GM21576 (cell line): ENCODE measurements around the gene SHC4.
A peak's percentile ranks its signal among the peaks of the same experiment; 100 is the strongest.
"Not testable (repeated sequence)": the region's sequence is repeated elsewhere in the genome, so short reads cannot be mapped to it uniquely, and the experiment has no call there.

ENCODE experiments used
- ATAC-seq: cut with Tn5 transposase; IDR thresholded peaks from one replicate; pipeline ENCODE4 v1.9.1; 2021; ENCODE audit warnings: mild to moderate bottlenecking, moderate library complexity; ENCODE audit not compliant: unreplicated experiment

The SHC4 gene

GRCh38 chr15:48802867-48803266, 160.9 kb downstream of the SHC4 start:
- no peak for ATAC-seq

- ATAC-seq: no peak
These were observed 161.5 kb downstream of the SHC4 start for GRCh38 chr15:48802257-48802656.

GRCh38 chr15:48800811-48801455, 162.8 kb downstream of the SHC4 start:
- ATAC-seq: no peak

- ATAC-seq: no peak
These were observed 163.5 kb downstream of the SHC4 start for GRCh38 chr15:48800245-48800644.

GRCh38 chr15:48798319-48798718, 165.4 kb downstream of the SHC4 start:
- ATAC-seq: no peak

GRCh38 chr15:48796930-48797329, 166.8 kb downstream of the SHC4 start:
- no peak for ATAC-seq

- ATAC-seq: no peak
These were observed 167.2 kb downstream of the SHC4 start for GRCh38 chr15:48796521-48796920.

GRCh38 chr15:48795901-48796300, 167.8 kb downstream of the SHC4 start:
- ATAC-seq: no peak

- peak; percentile 92 for ATAC-seq
These were observed 169.0 kb downstream of the SHC4 start for GRCh38 chr15:48794697-48795134.

- no peak for ATAC-seq
These were observed 171.3 kb downstream of the SHC4 start for GRCh38 chr15:48792408-48792807.

- not testable (repeated sequence) for ATAC-seq
These were observed 173.1 kb downstream of the SHC4 start for GRCh38 chr15:48790466-48791115.

GRCh38 chr15:48785712-48786111, 178.0 kb downstream of the SHC4 start:
- ATAC-seq: no peak

GRCh38 chr15:48785195-48785594, 178.5 kb downstream of the SHC4 start:
- ATAC-seq: no peak

GRCh38 chr15:48784756-48785155, 179.0 kb downstream of the SHC4 start:
- no peak for ATAC-seq

GRCh38 chr15:48782911-48783310, 180.8 kb downstream of the SHC4 start:
- ATAC-seq: no peak

- no peak for ATAC-seq
These were observed 182.1 kb downstream of the SHC4 start for GRCh38 chr15:48781481-48782081.

- ATAC-seq: no peak
These were observed 182.7 kb downstream of the SHC4 start for GRCh38 chr15:48781017-48781416.

GRCh38 chr15:48778331-48778730, 185.4 kb downstream of the SHC4 start:
- no peak for ATAC-seq

- ATAC-seq: no peak
These were observed 185.9 kb downstream of the SHC4 start for GRCh38 chr15:48777645-48778330.

GRCh38 chr15:48775546-48775945, 188.2 kb downstream of the SHC4 start:
- no peak for ATAC-seq

- ATAC-seq: no peak
These were observed 189.2 kb downstream of the SHC4 start for GRCh38 chr15:48774484-48774883.
